Activated naive CD8-positive, alpha-beta T cell (primary cell): ENCODE results near the gene GPRC5A.

Source experiments
- H3K27ac Mint-ChIP-seq: one replicate; pipeline ENCODE4 v1.8.0; 2021; ENCODE audit warnings: mixed read lengths
- H3K27me3 Mint-ChIP-seq: one replicate; pipeline ENCODE4 v1.8.0; 2021; ENCODE audit warnings: mixed read lengths
- H3K36me3 Mint-ChIP-seq: one replicate; pipeline ENCODE4 v1.8.0; 2021; ENCODE audit warnings: mixed read lengths
- H3K4me1 Mint-ChIP-seq: one replicate; pipeline ENCODE4 v1.8.0; 2021; ENCODE audit warnings: low read depth, mixed read lengths
- H3K4me3 Mint-ChIP-seq: one replicate; pipeline ENCODE4 v1.8.0; 2021; ENCODE audit warnings: mild to moderate bottlenecking, mixed read lengths
- H3K9me3 Mint-ChIP-seq: one replicate; pipeline ENCODE4 v1.8.0; 2021; ENCODE audit warnings: low read depth, mixed read lengths

GPRC5A gene

GRCh38 chr12:12898136-12898717 lies 6.9 kb downstream of the GPRC5A start:
- Mint-ChIP-seq H3K4me1 (peaks cover 6% of the 10 kb centered on the region), H3K4me3 (no peak overlapping the region), H3K27ac (no peak overlapping the region), H3K36me3 (peaks cover 3% of the 10 kb centered on the region), H3K9me3 (no peaks in the 10 kb centered on the region), H3K27me3 (peaks cover 9% of the 10 kb centered on the region)

DNA sequence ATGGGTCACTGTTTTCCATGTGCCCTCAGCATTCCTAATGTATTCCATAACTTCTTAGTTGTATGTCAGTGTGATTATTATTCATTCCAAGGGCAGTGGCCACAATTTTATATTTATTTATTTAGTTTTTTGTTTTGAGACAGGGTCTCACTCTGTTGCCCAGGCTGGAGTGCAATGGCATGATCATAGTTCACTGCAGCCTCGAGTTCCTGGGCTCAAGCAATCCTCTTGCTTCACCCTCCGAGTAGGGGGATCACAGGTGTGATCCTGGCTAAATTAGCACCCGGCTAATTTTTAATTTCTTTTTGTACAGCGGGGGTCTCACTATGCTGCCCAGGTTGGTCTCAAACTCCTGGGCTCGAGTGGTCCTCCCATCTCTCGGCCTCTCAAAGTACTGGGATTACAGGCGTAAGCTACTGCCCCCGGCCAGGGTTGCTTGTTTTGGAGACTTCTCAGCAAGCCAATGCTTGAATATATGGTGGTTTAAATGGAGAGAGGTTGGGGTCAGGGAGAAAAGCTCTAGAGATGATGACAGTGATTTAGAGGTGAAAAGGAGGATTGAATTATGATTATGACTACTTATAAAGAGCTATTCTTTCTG lies 7.6 kb downstream of the GPRC5A start:
- H3K4me1 Mint-ChIP-seq = peaks cover 8% of the 10 kb centered on the region
- no peak overlapping the region for H3K4me3 Mint-ChIP-seq
- no peaks in the 10 kb centered on the region for H3K9me3 Mint-ChIP-seq
- peak overlapping the region; percentile 28 for H3K27ac Mint-ChIP-seq
- peaks cover 9% of the 10 kb centered on the region for H3K27me3 Mint-ChIP-seq
- H3K36me3 Mint-ChIP-seq = peaks cover 3% of the 10 kb centered on the region

DNA sequence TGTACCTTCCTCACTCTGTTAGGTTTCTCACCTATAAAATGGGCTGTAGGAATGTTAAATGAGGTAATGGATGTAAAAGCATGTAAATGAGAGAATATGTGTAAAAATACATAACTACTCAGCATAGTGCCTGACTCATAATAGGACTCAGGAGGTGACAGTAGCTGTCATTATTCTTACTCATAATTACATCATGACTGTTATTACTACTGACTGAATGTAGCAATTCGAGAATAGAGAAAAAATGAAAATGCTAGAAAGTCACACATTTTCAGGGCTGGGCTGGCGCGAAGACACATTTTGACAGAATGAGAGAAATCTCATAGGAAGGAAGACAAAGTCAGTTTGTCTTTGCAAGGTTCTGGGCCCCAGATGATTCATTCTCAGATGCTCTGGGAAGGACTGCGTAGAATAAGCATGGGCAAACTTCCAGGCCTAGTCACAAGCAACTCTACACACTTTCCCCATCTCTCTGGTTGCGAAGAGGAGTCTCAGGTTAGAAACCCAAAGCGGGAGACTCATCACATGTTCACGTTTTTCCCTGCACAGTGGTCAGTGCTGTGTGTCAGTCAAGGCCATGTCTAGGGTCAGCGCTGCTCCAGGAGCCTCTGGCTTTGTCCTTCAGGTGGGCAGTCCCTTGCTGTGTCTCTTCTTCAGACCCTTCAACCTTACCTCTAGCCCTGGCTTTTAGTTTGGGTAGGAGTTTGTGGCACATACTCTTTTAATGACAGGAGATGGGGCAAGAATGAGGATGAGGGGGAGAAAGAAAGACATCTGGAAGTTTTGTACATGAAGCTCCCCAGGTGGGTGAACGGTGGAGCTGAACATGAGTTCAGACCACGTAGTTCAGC lies 8.4 kb downstream of the GPRC5A start:
- H3K4me3 Mint-ChIP-seq = no peak overlapping the region
- H3K9me3 Mint-ChIP-seq = no peaks in the 10 kb centered on the region
- H3K27me3 Mint-ChIP-seq = peaks cover 11% of the 10 kb centered on the region

GRCh38 chr12:12900786-12901157 lies 9.4 kb downstream of the GPRC5A start:
- H3K4me3 Mint-ChIP-seq = no peak overlapping the region
- H3K27me3 Mint-ChIP-seq = peaks cover 8% of the 10 kb centered on the region
- peaks cover 8% of the 10 kb centered on the region for H3K4me1 Mint-ChIP-seq
- H3K9me3 Mint-ChIP-seq = no peaks in the 10 kb centered on the region
- H3K36me3 Mint-ChIP-seq = no peaks in the 10 kb centered on the region
- no peak overlapping the region for H3K27ac Mint-ChIP-seq

More for the DNA sequence above, 8.4 kb downstream of the GPRC5A start:
- H3K27ac Mint-ChIP-seq = peak overlapping the region; percentile 70
- H3K36me3 Mint-ChIP-seq = peaks cover 3% of the 10 kb centered on the region
- H3K4me1 Mint-ChIP-seq = peaks cover 8% of the 10 kb centered on the region

DNA sequence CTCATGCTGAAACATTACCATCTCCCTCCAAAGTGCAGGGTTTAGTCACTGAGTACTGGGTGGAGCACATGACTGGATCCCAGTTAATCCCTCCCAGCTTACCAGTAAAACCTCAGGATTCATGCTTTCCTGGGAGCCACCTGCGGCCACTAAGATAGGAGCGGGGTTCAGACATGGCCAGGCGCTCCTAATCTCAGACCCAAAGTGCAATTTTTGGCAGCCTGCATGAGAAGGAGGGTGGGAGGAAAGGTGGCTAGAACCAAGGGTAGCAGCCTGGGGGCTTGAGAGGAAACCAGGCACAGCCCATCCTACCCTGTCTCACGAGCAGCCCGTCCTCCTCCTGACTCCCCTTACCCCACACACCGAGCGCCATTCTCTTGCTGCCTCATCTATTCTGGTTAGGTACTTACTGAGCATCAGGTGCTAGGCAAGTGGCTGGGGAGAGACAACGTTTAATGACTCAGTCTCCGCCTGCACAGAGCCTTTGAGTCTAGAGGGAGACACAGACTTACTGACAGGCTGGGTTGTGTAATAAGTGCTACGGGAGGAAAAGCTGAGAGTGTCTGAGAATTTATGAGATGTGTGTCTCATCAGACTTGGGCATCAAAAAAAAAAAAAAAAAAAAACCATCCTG lies 9.9 kb downstream of the GPRC5A start:
- H3K27ac Mint-ChIP-seq = no peak overlapping the region
- no peaks in the 10 kb centered on the region for H3K36me3 Mint-ChIP-seq
- H3K9me3 Mint-ChIP-seq = no peaks in the 10 kb centered on the region
- H3K4me1 Mint-ChIP-seq = peaks cover 8% of the 10 kb centered on the region
- H3K4me3 Mint-ChIP-seq = no peak overlapping the region
- peaks cover 6% of the 10 kb centered on the region for H3K27me3 Mint-ChIP-seq

GRCh38 chr12:12902036-12902435 lies 10.7 kb downstream of the GPRC5A start:
- H3K4me1 Mint-ChIP-seq = peaks cover 8% of the 10 kb centered on the region
- no peaks in the 10 kb centered on the region for H3K36me3 Mint-ChIP-seq
- H3K27ac Mint-ChIP-seq = no peak overlapping the region
- H3K4me3 Mint-ChIP-seq = no peak overlapping the region
- peaks cover 6% of the 10 kb centered on the region for H3K27me3 Mint-ChIP-seq
- H3K9me3 Mint-ChIP-seq = no peaks in the 10 kb centered on the region

- peaks cover 4% of the 10 kb centered on the region for H3K27me3 Mint-ChIP-seq
- no peak overlapping the region for H3K4me3 Mint-ChIP-seq
- H3K36me3 Mint-ChIP-seq = no peaks in the 10 kb centered on the region
- no peak overlapping the region for H3K27ac Mint-ChIP-seq
- H3K9me3 Mint-ChIP-seq = no peaks in the 10 kb centered on the region
- H3K4me1 Mint-ChIP-seq = peaks cover 8% of the 10 kb centered on the region
These were observed 12.6 kb downstream of the GPRC5A start for GRCh38 chr12:12903642-12904609.

DNA sequence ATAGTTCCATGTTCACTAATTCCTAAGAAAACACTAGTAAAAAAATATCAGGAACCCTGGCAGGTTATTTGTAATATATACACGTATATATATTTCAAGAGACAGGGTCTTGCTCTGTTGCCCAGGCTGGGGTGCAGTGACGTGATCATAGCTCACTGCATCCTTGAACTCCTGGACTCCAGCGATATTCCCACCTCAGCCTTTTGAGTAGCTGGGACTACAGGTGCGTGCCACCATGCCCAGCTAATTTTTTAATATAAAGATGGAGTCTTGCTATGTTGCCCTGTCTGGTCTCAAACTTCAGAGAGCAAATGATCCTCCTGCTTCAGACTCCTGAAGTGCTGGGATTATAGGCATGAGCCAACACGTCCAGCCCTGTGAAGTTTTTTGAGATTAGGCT lies 16.2 kb downstream of the GPRC5A start:
- no peak overlapping the region for H3K4me3 Mint-ChIP-seq
- H3K9me3 Mint-ChIP-seq = no peaks in the 10 kb centered on the region
- no peak overlapping the region for H3K27ac Mint-ChIP-seq
- H3K4me1 Mint-ChIP-seq = peaks cover 19% of the 10 kb centered on the region
- H3K36me3 Mint-ChIP-seq = no peaks in the 10 kb centered on the region
- H3K27me3 Mint-ChIP-seq = peaks cover 3% of the 10 kb centered on the region

GRCh38 chr12:12908252-12908651 lies 16.9 kb downstream of the GPRC5A start:
- no peak overlapping the region for H3K27ac Mint-ChIP-seq
- no peaks in the 10 kb centered on the region for H3K9me3 Mint-ChIP-seq
- no peaks in the 10 kb centered on the region for H3K36me3 Mint-ChIP-seq
- peaks cover 3% of the 10 kb centered on the region for H3K27me3 Mint-ChIP-seq
- H3K4me3 Mint-ChIP-seq = no peak overlapping the region
- peaks cover 19% of the 10 kb centered on the region for H3K4me1 Mint-ChIP-seq

GRCh38 chr12:12908711-12909110 lies 17.3 kb downstream of the GPRC5A start:
- no peak overlapping the region for H3K4me3 Mint-ChIP-seq
- peaks cover 3% of the 10 kb centered on the region for H3K27me3 Mint-ChIP-seq
- H3K27ac Mint-ChIP-seq = no peak overlapping the region
- H3K9me3 Mint-ChIP-seq = no peaks in the 10 kb centered on the region
- peaks cover 19% of the 10 kb centered on the region for H3K4me1 Mint-ChIP-seq
- no peaks in the 10 kb centered on the region for H3K36me3 Mint-ChIP-seq

GRCh38 chr12:12909228-12909994 lies 18.0 kb downstream of the GPRC5A start:
- Mint-ChIP-seq H3K4me3 (no peak overlapping the region), H3K36me3 (no peaks in the 10 kb centered on the region), H3K4me1 (peaks cover 17% of the 10 kb centered on the region), H3K27me3 (peaks cover under 1% of the 10 kb centered on the region), H3K9me3 (no peaks in the 10 kb centered on the region), H3K27ac (no peak overlapping the region)

- peak overlapping the region; percentile 10 for H3K27ac Mint-ChIP-seq
- no peaks in the 10 kb centered on the region for H3K27me3 Mint-ChIP-seq
- no peak overlapping the region for H3K4me3 Mint-ChIP-seq
- no peaks in the 10 kb centered on the region for H3K9me3 Mint-ChIP-seq
- peaks cover 17% of the 10 kb centered on the region for H3K4me1 Mint-ChIP-seq
- H3K36me3 Mint-ChIP-seq = no peaks in the 10 kb centered on the region
These were observed 18.6 kb downstream of the GPRC5A start for GRCh38 chr12:12909995-12910420.

DNA sequence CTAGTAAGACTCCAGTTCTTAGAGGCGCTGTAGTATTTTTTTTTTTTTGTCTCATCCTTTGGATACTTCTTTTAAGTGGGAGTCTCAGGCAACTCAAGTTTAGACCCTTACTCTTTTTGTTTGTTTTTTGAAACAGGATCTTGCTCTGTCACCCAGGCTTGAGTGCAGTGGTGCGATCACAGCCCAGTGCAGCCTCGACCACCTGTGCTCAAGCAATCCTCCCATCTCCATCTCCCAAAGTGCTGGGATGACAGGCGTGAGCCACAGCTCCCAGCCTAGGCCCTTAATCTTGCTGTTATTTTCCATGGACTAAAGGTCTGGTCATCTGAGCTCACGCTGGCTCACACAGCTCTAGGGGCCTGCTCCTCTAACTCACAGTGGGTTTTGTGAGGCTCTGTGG lies 21.3 kb downstream of the GPRC5A start:
- peaks cover 25% of the 10 kb centered on the region for H3K4me1 Mint-ChIP-seq
- no peaks in the 10 kb centered on the region for H3K9me3 Mint-ChIP-seq
- H3K36me3 Mint-ChIP-seq = no peaks in the 10 kb centered on the region
- H3K27me3 Mint-ChIP-seq = peaks cover 6% of the 10 kb centered on the region
- H3K27ac Mint-ChIP-seq = no peak overlapping the region
- H3K4me3 Mint-ChIP-seq = no peak overlapping the region

GRCh38 chr12:12915656-12916055 lies 24.3 kb downstream of the GPRC5A start:
- Mint-ChIP-seq H3K9me3 (no peaks in the 10 kb centered on the region), H3K4me1 (peaks cover 9% of the 10 kb centered on the region), H3K4me3 (no peak overlapping the region), H3K36me3 (no peaks in the 10 kb centered on the region), H3K27ac (no peak overlapping the region), H3K27me3 (peaks cover 6% of the 10 kb centered on the region)
